GM21576 (cell line): ENCODE results near the gene KIF6.

Experiments used
- ATAC-seq: cut with Tn5 transposase; IDR thresholded peaks from one replicate; pipeline ENCODE4 v1.9.1; 2021; ENCODE audit warnings: mild to moderate bottlenecking, moderate library complexity; ENCODE audit not compliant: unreplicated experiment

KIF6 gene

GRCh38 chr6:39560915-39561314, 164.3 kb downstream of the KIF6 start:
- ATAC-seq, result no peak

- no peak for ATAC-seq
Observed at GRCh38 chr6:39558591-39559190, 166.5 kb downstream of the KIF6 start.

GRCh38 chr6:39558079-39558478, 167.1 kb downstream of the KIF6 start:
- ATAC-seq, result no peak

- ATAC-seq, result no peak
Observed at GRCh38 chr6:39555136-39555535, 170.1 kb downstream of the KIF6 start.

- ATAC-seq, result no peak
Observed at GRCh38 chr6:39553860-39554802, 171.1 kb downstream of the KIF6 start.

GRCh38 chr6:39553029-39553428, 172.2 kb downstream of the KIF6 start:
- ATAC-seq, result no peak

GRCh38 chr6:39550191-39550590, 175.0 kb downstream of the KIF6 start:
- ATAC-seq, result no peak

- ATAC-seq, result no peak
Observed at GRCh38 chr6:39546731-39547130, 178.5 kb downstream of the KIF6 start.

- no peak for ATAC-seq
Observed at GRCh38 chr6:39543950-39544349, 181.3 kb downstream of the KIF6 start.

- ATAC-seq, result no peak
Observed at GRCh38 chr6:39543095-39543494, 182.1 kb downstream of the KIF6 start.

GRCh38 chr6:39540454-39540853, 184.8 kb downstream of the KIF6 start:
- ATAC-seq, result no peak

GRCh38 chr6:39530201-39530759, 194.9 kb downstream of the KIF6 start:
- ATAC-seq, result peak; percentile 98

GRCh38 chr6:39527792-39528564, 197.2 kb downstream of the KIF6 start:
- no peak for ATAC-seq

GRCh38 chr6:39524007-39524406, 201.2 kb downstream of the KIF6 start:
- ATAC-seq, result no peak

- ATAC-seq, result no peak
Observed at GRCh38 chr6:39521958-39522357, 203.2 kb downstream of the KIF6 start.

GRCh38 chr6:39520916-39521315, 204.3 kb downstream of the KIF6 start:
- no peak for ATAC-seq

- no peak for ATAC-seq
Observed at GRCh38 chr6:39520411-39520810, 204.8 kb downstream of the KIF6 start.

GRCh38 chr6:39518221-39518620, 207.0 kb downstream of the KIF6 start:
- no peak for ATAC-seq

- no peak for ATAC-seq
Observed at GRCh38 chr6:39517756-39518155, 207.5 kb downstream of the KIF6 start.

- ATAC-seq, result no peak
Observed at GRCh38 chr6:39516471-39516870, 208.7 kb downstream of the KIF6 start.

GRCh38 chr6:39515471-39515870, 209.7 kb downstream of the KIF6 start:
- ATAC-seq, result no peak
